Measurements from ENCODE around the gene RNASE4. TPM values are rescaled to one million over a fixed set of nuclear protein-coding genes. Genes with fewer than 3 reads are reported as not detected.

The RNASE4 gene
- polyA plus RNA-seq, 1 of the 3 experiments (the other 2 are of a cell fraction), result 11.6 TPM

DNA sequence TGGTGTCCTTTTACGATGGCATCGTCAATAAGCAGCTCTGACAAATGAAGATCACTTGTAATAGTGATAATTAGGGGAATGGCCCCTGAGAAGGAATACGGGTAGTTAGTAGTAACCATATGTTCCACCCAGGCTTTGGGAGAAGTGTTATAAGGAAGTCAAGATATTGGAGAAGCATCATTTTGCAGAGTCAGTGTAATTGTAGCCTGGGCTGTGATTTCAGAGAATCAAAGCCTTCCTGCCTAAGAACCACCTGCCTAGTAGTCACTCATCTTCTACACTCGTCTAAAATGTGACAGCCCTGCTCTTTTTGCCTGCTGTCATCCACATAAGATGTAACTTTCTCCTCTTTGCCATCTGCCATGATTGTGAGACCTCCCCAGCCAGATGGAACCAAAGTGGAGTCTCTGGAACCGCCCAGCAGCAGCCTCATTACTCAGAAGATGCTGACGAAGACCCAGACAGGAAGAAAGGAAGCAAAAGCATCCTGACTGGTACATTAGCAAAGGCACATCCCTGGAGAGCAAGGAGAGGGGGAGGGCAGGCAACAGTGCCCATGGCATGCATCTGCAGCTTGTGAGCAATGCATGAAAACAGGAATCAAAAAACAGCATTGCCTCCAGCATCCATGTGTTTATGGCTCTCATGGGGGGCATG, 48.7 kb downstream of the RNASE4 start:
- Histone ChIP-seq H3K4me3 (ENCODE audit: low read depth in 2 of 2, low read length in 1 of 2) (no peak overlapping the region), H3K9me2 (no peaks in the 10 kb centered on the region), H4K20me1 (ENCODE audit: insufficient read depth) (no peaks in the 10 kb centered on the region), H3K4me2 (no peak overlapping the region), H3K27ac (ENCODE audit: low read depth in 2 of 2, low read length in 1 of 2) (no peak overlapping the region), H3F3A (replicated peaks; ENCODE audit: insufficient read depth) (no peaks in the 10 kb centered on the region), H3K79me2 (ENCODE audit: insufficient read depth) (no peaks in the 10 kb centered on the region), H3K27me3 (ENCODE audit: insufficient read depth) (peaks cover 8% of the 10 kb centered on the region; the same call in 1 of the 2 replicates), H3K4me1 (ENCODE audit: control insufficient read depth in 1 of 2, insufficient read depth in 2 of 2, low read depth in 1 of 2, low read length in 1 of 2) (no peaks in the 10 kb centered on the region), H3K9me3 (no peaks in the 10 kb centered on the region), H3K36me3 (replicated peaks in 1 of 2; ENCODE audit: control insufficient read depth in 1 of 2, insufficient read depth in 2 of 2, low read length in 1 of 2) (no peaks in the 10 kb centered on the region), H2AFZ (ENCODE audit: low read depth) (no peak overlapping the region), H3K9ac (no peak overlapping the region)
- POLR2A ChIA-PET, result no interaction called here
- no peak for DNase-seq
- WGBS (ENCODE audit: low lambda C conversion rate), result 6% methylated on average over 6 of the region's 6 CpGs
- TF ChIP-seq ZBTB33 (IDR thresholded peaks at IDR 0.05; ENCODE audit: borderline replicate concordance, low read depth) (no peak), SMC3 (IDR thresholded peaks at IDR 0.05; ENCODE audit: low read depth, low read length) (no peak), USF2 (IDR thresholded peaks at IDR 0.05; ENCODE audit: borderline replicate concordance, low read depth, low read length) (no peak), RAD21 (IDR thresholded peaks at IDR 0.05; ENCODE audit: low read length) (no peak)
- CTCF ChIA-PET, result no interaction called here

DNA sequence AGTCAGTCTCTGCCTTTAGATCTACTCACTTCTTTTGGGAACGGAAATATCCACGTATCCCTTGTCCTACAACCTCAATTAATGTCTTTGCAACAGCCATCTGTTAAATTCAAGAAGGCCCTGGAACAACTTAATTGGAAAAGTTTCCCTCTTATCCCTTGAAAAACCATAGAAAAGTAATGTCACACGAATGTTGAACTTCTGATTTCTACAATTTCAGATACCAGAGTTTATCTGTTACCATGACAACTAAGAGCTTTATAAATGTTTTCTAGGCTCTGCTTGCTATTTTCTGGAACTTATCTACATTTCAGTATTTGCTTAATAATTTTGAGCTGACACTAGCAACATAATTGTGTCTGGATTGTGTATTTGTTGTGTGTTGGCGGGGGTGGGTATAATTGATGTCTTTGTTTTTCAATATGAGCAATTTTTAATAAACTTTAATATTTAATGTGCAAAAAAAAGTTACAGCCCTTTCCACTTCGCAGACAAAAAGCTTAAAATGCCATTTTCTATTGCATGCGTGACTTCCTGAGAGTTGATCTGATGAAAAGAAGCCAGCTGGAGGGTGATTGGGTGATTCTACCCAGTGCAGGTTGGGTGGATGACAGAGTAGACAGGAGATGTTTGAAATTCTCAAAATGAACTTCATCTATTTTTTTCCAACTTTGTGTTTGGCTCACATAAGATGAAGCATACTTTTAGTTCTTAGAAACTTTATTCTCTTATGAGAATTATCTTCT, 49.5 kb downstream of the RNASE4 start:
- H3K79me2 ChIP-seq (ENCODE audit: insufficient read depth), result no peaks in the 10 kb centered on the region
- H3K4me2 ChIP-seq, result no peak overlapping the region
- no peak for DNase-seq
- H4K20me1 ChIP-seq (ENCODE audit: insufficient read depth), result no peaks in the 10 kb centered on the region
- WGBS (ENCODE audit: low lambda C conversion rate), result 3% methylated on average over 6 of the region's 6 CpGs
- peaks cover 8% of the 10 kb centered on the region; the same call in 1 of the 2 replicates for H3K27me3 ChIP-seq (ENCODE audit: insufficient read depth)
- no peak overlapping the region for H3K27ac ChIP-seq (ENCODE audit: low read depth in 2 of 2, low read length in 1 of 2)
- no peak overlapping the region for H2AFZ ChIP-seq (ENCODE audit: low read depth)
- H3F3A ChIP-seq (replicated peaks; ENCODE audit: insufficient read depth), result no peaks in the 10 kb centered on the region
- no peaks in the 10 kb centered on the region for H3K36me3 ChIP-seq (replicated peaks in 1 of 2; ENCODE audit: control insufficient read depth in 1 of 2, insufficient read depth in 2 of 2, low read length in 1 of 2)
- H3K9me2 ChIP-seq, result no peaks in the 10 kb centered on the region
- POLR2A ChIA-PET, result no interaction called here
- TF ChIP-seq FOXM1 (IDR thresholded peaks at IDR 0.05; ENCODE audit: low read depth), result no peak
- H3K4me1 ChIP-seq (ENCODE audit: control insufficient read depth in 1 of 2, insufficient read depth in 2 of 2, low read depth in 1 of 2, low read length in 1 of 2), result no peaks in the 10 kb centered on the region
- H3K9me3 ChIP-seq, result no peaks in the 10 kb centered on the region
- CTCF ChIA-PET, result no interaction called here
- no peak overlapping the region for H3K9ac ChIP-seq
- H3K4me3 ChIP-seq (ENCODE audit: low read depth in 2 of 2, low read length in 1 of 2), result no peak overlapping the region

GRCh38 chr14:20734430-20734806, 50.1 kb downstream of the RNASE4 start:
- ChIA-PET CTCF (no interaction called here), POLR2A (no interaction called here)

More at GRCh38 chr14:20734430-20734806, 50.1 kb downstream of the RNASE4 start:
- H3K79me2 ChIP-seq (ENCODE audit: insufficient read depth), result no peaks in the 10 kb centered on the region
- H3F3A ChIP-seq (replicated peaks; ENCODE audit: insufficient read depth), result no peaks in the 10 kb centered on the region
- no peak overlapping the region for H3K9ac ChIP-seq
- no peaks in the 10 kb centered on the region for H3K9me3 ChIP-seq
- 0% methylated on average over 4 of the region's 4 CpGs for WGBS (ENCODE audit: low lambda C conversion rate)
- H3K9me2 ChIP-seq, result no peaks in the 10 kb centered on the region
- H3K36me3 ChIP-seq (replicated peaks in 1 of 2; ENCODE audit: control insufficient read depth in 1 of 2, insufficient read depth in 2 of 2, low read length in 1 of 2), result no peaks in the 10 kb centered on the region
- no peak for DNase-seq
- H3K4me1 ChIP-seq (ENCODE audit: control insufficient read depth in 1 of 2, insufficient read depth in 2 of 2, low read depth in 1 of 2, low read length in 1 of 2), result no peaks in the 10 kb centered on the region
- no peak overlapping the region for H3K4me2 ChIP-seq
- no peak overlapping the region for H3K4me3 ChIP-seq (ENCODE audit: low read depth in 2 of 2, low read length in 1 of 2)
- H3K27ac ChIP-seq (ENCODE audit: low read depth in 2 of 2, low read length in 1 of 2), result no peak overlapping the region
- TF ChIP-seq MXI1 (IDR thresholded peaks at IDR 0.05; ENCODE audit: low read depth, low read length) (no peak), NFIC (IDR thresholded peaks at IDR 0.05; ENCODE audit: borderline replicate concordance) (no peak), ZBTB33 (IDR thresholded peaks at IDR 0.05; ENCODE audit: borderline replicate concordance, low read depth) (no peak), SMC3 (IDR thresholded peaks at IDR 0.05; ENCODE audit: low read depth, low read length) (no peak), TCF12 (IDR thresholded peaks at IDR 0.05) (no peak), TAF1 (IDR thresholded peaks at IDR 0.05; ENCODE audit: borderline replicate concordance, low read depth, low read length) (no peak), GATA2 (CRISPR knock-in tag; IDR thresholded peaks at IDR 0.05) (no peak), CHD2 (IDR thresholded peaks at IDR 0.05; ENCODE audit: low read length, partially characterized antibody) (no peak)
- H2AFZ ChIP-seq (ENCODE audit: low read depth), result no peak overlapping the region
- peaks cover 7% of the 10 kb centered on the region; the same call in 1 of the 2 replicates for H3K27me3 ChIP-seq (ENCODE audit: insufficient read depth)
- no peaks in the 10 kb centered on the region for H4K20me1 ChIP-seq (ENCODE audit: insufficient read depth)
